GM12878 (cell line): ENCODE results near the gene QSOX2. TPM values are rescaled to one million over a fixed set of nuclear protein-coding genes. Genes with fewer than 3 reads are reported as not detected.

Experiments used
- ATF3 ChIP-seq: IDR thresholded peaks from 2 replicates; pipeline ENCODE4 v1.6.1; 2011; ENCODE audit warnings: low read depth, mild to moderate bottlenecking, low read length, moderate library complexity, borderline replicate concordance; ENCODE audit errors: extremely low read depth
- ATF7 ChIP-seq: fragments of 450-650 bp; IDR thresholded peaks from 2 replicates; pipeline ENCODE4 v1.6.1; 2016; ENCODE audit warnings: low read depth, mild to moderate bottlenecking
- BHLHE40 ChIP-seq, 2 experiments: fragments of 450-650 bp in 1 of 2; IDR thresholded peaks; 2 replicates each; pipeline ENCODE4 v1.6.1; 2011 to 2017; ENCODE audit warnings: low read depth in 2 of 2, borderline replicate concordance in 1 of 2, improper control_type of control experiment in 1 of 2, low read length in 1 of 2, mild to moderate bottlenecking in 1 of 2
- CREB1 ChIP-seq: IDR thresholded peaks from 2 replicates; pipeline ENCODE4 v1.6.1; 2012; ENCODE audit warnings: low read depth, mild to moderate bottlenecking, inconsistent platforms
- CTCF ChIP-seq, 3 experiments: IDR thresholded peaks in 2 of 3; conservative IDR thresholded peaks in 1 of 3; 2 replicates each; pipeline ENCODE4 v1.5.1; 2011; ENCODE audit warnings: low read depth in 3 of 3, low read length in 3 of 3, mild to moderate bottlenecking in 3 of 3, control low read depth in 2 of 3, moderate library complexity in 2 of 3, inconsistent platforms in 1 of 3, mixed read lengths in 1 of 3; ENCODE audit not compliant: control insufficient read depth in 2 of 3, insufficient read depth in 1 of 3; ENCODE audit errors: extremely low read depth in 1 of 3
- EZH2 ChIP-seq: IDR thresholded peaks from 2 replicates; pipeline ENCODE4 v1.6.1; 2012; ENCODE audit warnings: low read depth, mild to moderate bottlenecking, control low read depth, inconsistent platforms, low read length, borderline replicate concordance; ENCODE audit not compliant: control insufficient read depth
- FOXM1 ChIP-seq: IDR thresholded peaks from 2 replicates; pipeline ENCODE4 v1.6.1; 2012; ENCODE audit warnings: low read depth, mild to moderate bottlenecking, inconsistent platforms, low read length, moderate library complexity
- IKZF1 ChIP-seq: fragments of 450-650 bp; conservative IDR thresholded peaks from 2 replicates; pipeline ENCODE4 v1.6.1; 2017; ENCODE audit warnings: antibody characterized with exemption, mild to moderate bottlenecking
- JUNB ChIP-seq: IDR thresholded peaks from 2 replicates; pipeline ENCODE4 v1.6.1; 2016; ENCODE audit warnings: antibody characterized with exemption, mild to moderate bottlenecking
- MTA3 ChIP-seq: IDR thresholded peaks from 2 replicates; pipeline ENCODE4 v1.6.1; 2012; ENCODE audit warnings: low read length, inconsistent platforms, borderline replicate concordance
- NR2F1 ChIP-seq: fragments of 450-650 bp; conservative IDR thresholded peaks from 2 replicates; pipeline ENCODE4 v1.6.1; 2017; ENCODE audit warnings: mild to moderate bottlenecking
- RCOR1 ChIP-seq: conservative IDR thresholded peaks from 2 replicates; pipeline ENCODE4 v1.6.1; 2012; ENCODE audit warnings: low read depth, low read length, improper control_type of control experiment
- SIN3A ChIP-seq: IDR thresholded peaks from 2 replicates; pipeline ENCODE4 v1.6.1; 2012; ENCODE audit warnings: low read depth, low read length, improper control_type of control experiment
- SMARCA5 ChIP-seq: fragments of 450-650 bp; IDR thresholded peaks from 2 replicates; pipeline ENCODE4 v1.6.1; 2017; ENCODE audit warnings: mild to moderate bottlenecking
- TCF3 ChIP-seq: IDR thresholded peaks from 2 replicates; pipeline ENCODE4 v1.6.1; 2012; ENCODE audit warnings: low read depth, mild to moderate bottlenecking, low read length, borderline replicate concordance; ENCODE audit not compliant: insufficient read depth
- ZNF207 ChIP-seq: fragments of 450-650 bp; IDR thresholded peaks from 2 replicates; pipeline ENCODE4 v1.6.1; 2014; ENCODE audit warnings: antibody characterized with exemption, mild to moderate bottlenecking, borderline replicate concordance
- ZNF217 ChIP-seq: fragments of 450-650 bp; IDR thresholded peaks from 2 replicates; pipeline ENCODE4 v1.6.1; 2017; ENCODE audit warnings: antibody characterized with exemption, mild to moderate bottlenecking
- ZNF384 ChIP-seq: IDR thresholded peaks from 2 replicates; pipeline ENCODE4 v1.6.1; 2012; ENCODE audit warnings: low read depth, mild to moderate bottlenecking, low read length, improper control_type of control experiment, borderline replicate concordance
- polyA plus RNA-seq, 11 experiments: library from polyadenylated mRNA; depleted of rRNA in 4 of 11; unstranded in 6 of 11; stranded (reverse) in 5 of 11; fragments of >200 nt; fragmentation: Nextera tagmentation in 4 of 11; fragmentation: Illumina TruSeq in 1 of 11; extraction: Ambion mirVana in 4 of 11; extraction: Trizol in 1 of 11; gene quantifications; 1 replicate in 1 of 11; 2 replicates in 10 of 11; pipeline versions ENCODE4 v1.2.1 to v1.2.3, GENCODE V29; 2011 to 2016; ENCODE audit warnings: inconsistent platforms in 2 of 11, missing spikeins in 2 of 11, low read depth in 1 of 11
- total RNA-seq, 4 experiments: library from RNA; depleted of rRNA in 3 of 4; stranded (reverse); fragments of >200 nt in 3 of 4; fragmentation: Illumina TruSeq in 1 of 4; extraction: Trizol in 1 of 4; gene quantifications; 2 replicates each; pipeline versions ENCODE4 v1.2.1 to v1.2.3, GENCODE V29; 2013 to 2021
- TF ChIP-seq, protein P1 (sequence below): fragments of 450-650 bp; IDR thresholded peaks from 2 replicates; pipeline ENCODE4 v1.6.1; 2018; ENCODE audit warnings: borderline replicate concordance, mild to moderate bottlenecking; ENCODE audit not compliant: partially characterized antibody
- TF ChIP-seq, protein P2 (sequence below): fragments of 450-650 bp; IDR thresholded peaks from 2 replicates; pipeline ENCODE4 v1.6.1; 2016; ENCODE audit warnings: mild to moderate bottlenecking
- TF ChIP-seq, protein P3 (sequence below): IDR thresholded peaks from 2 replicates; pipeline ENCODE4 v1.6.1; 2011; ENCODE audit warnings: borderline replicate concordance, low read depth, mild to moderate bottlenecking, moderate library complexity, low read length; ENCODE audit not compliant: insufficient read depth, poor library complexity, severe bottlenecking

Gene QSOX2
- total and polyA plus RNA-seq, 10 of the 15 experiments (the other 5 are each of a cell fraction or from before 2014, with no cell fraction given) = 0.34 to 16.1 (median 8.2) TPM

DNA sequence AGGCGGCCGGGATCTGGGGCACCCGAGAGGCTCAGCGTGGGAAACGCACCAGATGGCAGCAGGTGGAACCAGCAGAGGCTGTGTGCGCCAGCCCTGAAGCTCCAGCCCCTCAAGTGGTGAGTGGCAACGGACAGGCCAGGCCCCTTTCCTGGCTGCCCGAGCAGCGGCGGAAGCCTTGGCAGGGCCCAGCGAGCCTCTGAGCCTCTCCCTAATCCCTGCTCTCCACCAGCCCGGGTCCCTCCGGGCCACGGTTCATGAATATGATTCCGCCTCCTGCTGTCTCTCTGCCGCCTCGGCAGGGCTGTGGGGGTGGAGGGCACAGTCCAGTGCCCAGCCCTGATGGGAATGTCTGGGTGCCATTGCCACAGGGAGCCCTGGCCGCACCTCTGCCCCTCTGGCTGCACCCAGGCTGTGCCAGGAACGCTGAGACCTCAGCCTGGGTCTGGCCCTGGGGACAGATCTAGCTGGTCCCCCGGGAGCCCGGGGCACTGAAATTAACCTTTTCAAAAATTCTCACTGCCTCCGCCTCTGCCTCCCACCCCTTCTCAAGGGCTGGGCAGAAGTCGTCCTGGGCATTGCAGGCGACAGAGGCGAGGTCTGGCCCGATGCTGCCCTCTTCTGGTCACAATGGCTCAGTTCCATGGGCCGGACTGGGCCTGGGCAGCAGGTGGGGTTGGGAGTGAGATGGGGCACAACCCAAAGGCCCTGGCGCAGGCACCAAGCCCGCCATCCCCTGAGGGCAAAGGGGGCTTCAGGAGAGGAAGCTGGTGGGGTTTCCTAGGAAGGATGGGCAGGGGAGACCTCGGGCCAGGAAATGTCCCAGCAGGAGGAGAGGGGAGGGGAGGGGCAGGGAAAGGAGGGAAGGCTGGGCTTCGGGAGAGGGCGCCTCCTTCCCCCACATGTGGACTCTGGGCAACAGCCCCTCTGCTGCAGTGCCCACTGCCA lies 38.0 kb upstream of the QSOX2 start (continued):
- TF ChIP-seq, protein P1, sequence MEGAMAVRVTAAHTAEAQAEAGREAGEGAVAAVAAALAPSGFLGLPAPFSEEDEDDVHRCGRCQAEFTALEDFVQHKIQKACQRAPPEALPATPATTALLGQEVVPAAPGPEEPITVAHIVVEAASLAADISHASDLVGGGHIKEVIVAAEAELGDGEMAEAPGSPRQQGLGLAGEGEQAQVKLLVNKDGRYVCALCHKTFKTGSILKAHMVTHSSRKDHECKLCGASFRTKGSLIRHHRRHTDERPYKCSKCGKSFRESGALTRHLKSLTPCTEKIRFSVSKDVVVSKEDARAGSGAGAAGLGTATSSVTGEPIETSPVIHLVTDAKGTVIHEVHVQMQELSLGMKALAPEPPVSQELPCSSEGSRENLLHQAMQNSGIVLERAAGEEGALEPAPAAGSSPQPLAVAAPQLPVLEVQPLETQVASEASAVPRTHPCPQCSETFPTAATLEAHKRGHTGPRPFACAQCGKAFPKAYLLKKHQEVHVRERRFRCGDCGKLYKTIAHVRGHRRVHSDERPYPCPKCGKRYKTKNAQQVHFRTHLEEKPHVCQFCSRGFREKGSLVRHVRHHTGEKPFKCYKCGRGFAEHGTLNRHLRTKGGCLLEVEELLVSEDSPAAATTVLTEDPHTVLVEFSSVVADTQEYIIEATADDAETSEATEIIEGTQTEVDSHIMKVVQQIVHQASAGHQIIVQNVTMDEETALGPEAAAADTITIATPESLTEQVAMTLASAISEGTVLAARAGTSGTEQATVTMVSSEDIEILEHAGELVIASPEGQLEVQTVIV = no peak
- TF ChIP-seq, protein P2, sequence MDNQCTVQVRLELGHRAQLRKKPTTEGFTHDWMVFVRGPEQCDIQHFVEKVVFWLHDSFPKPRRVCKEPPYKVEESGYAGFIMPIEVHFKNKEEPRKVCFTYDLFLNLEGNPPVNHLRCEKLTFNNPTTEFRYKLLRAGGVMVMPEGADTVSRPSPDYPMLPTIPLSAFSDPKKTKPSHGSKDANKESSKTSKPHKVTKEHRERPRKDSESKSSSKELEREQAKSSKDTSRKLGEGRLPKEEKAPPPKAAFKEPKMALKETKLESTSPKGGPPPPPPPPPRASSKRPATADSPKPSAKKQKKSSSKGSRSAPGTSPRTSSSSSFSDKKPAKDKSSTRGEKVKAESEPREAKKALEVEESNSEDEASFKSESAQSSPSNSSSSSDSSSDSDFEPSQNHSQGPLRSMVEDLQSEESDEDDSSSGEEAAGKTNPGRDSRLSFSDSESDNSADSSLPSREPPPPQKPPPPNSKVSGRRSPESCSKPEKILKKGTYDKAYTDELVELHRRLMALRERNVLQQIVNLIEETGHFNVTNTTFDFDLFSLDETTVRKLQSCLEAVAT = no peak
- TF ChIP-seq SIN3A (no peak), CREB1 (no peak), RCOR1 (no peak), MTA3 (no peak), ZNF384 (no peak), NR2F1 (peak; percentile 90), ATF3 (no peak), EZH2 (no peak), JUNB (no peak), ZNF217 (no peak), CTCF (IDR thresholded peaks at IDR 0.05 in 2 of 3, conservative IDR thresholded peaks at IDR 0.05 in 1 of 3; ENCODE audit: control insufficient read depth in 2 of 3, extremely low read depth in 1 of 3, insufficient read depth in 1 of 3, low read depth in 3 of 3, low read length in 3 of 3) (peak; percentile 88 to 93 (median 91)), SMARCA5 (no peak), TCF3 (no peak), ATF7 (no peak), IKZF1 (no peak; the same call in 1 of the 2 replicates), ZNF207 (0 out of 2 replicates have a peak, but pooled peaks have one; percentile 55), BHLHE40 (IDR thresholded peaks at IDR 0.05; ENCODE audit: borderline replicate concordance in 1 of 2, low read depth in 2 of 2, low read length in 1 of 2) (peak; percentile 7 to 36; a peak in 2 of 4 replicates), FOXM1 (no peak)
- TF ChIP-seq, protein P3, sequence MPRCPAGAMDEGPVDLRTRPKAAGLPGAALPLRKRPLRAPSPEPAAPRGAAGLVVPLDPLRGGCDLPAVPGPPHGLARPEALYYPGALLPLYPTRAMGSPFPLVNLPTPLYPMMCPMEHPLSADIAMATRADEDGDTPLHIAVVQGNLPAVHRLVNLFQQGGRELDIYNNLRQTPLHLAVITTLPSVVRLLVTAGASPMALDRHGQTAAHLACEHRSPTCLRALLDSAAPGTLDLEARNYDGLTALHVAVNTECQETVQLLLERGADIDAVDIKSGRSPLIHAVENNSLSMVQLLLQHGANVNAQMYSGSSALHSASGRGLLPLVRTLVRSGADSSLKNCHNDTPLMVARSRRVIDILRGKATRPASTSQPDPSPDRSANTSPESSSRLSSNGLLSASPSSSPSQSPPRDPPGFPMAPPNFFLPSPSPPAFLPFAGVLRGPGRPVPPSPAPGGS = no peak
